Cortex of kidney (tissue), 1 donor: ENCODE data around the gene OR7A5.
"Not testable (repeated sequence)": the region's sequence is repeated elsewhere in the genome, so short reads cannot be mapped to it uniquely, and the experiment has no call there.

Experiments
- DNase-seq: peaks from one replicate; lab custom pipeline; 2025; lab: John Stamatoyannopoulos, UW

The OR7A5 gene

GRCh38 chr19:14835011-14835410 lies at the start of gene OR7A5, which contains the start of gene OR7C1:
TSS of gene OR7A5 (minus strand) at chr19:14835185. CDS start at chr19:14828241, 6,944 bp downstream.
TSS of gene OR7C1 (minus strand) at chr19:14835185. CDS start at chr19:14800136, 35,049 bp downstream.
- DNase-seq, result no peak

- no peak for DNase-seq
Measured at GRCh38 chr19:14871619-14872230, 36.7 kb upstream of the OR7A5 start.

GRCh38 chr19:14868497-14868896 lies 33.5 kb upstream of the OR7A5 start:
- DNase-seq, result no peak

GRCh38 chr19:14848822-14849221 lies 13.8 kb upstream of the OR7A5 start, which contains the start of gene OR7A10:
TSS of gene OR7A10 (minus strand) at chr19:14848922. CDS start at chr19:14841877, 7,045 bp downstream.
- DNase-seq, result no peak

- no peak for DNase-seq
Measured at GRCh38 chr19:14843578-14843977, 8.6 kb upstream of the OR7A5 start.

GRCh38 chr19:14843169-14843568 lies 8.2 kb upstream of the OR7A5 start:
- no peak for DNase-seq

- no peak for DNase-seq
Measured at GRCh38 chr19:14840206-14840605, 5.2 kb upstream of the OR7A5 start.

GRCh38 chr19:14837391-14837790 lies 2.4 kb upstream of the OR7A5 start:
- no peak for DNase-seq

- no peak for DNase-seq
Measured at GRCh38 chr19:14830702-14831101, 4.3 kb downstream of the OR7A5 start.

- no peak for DNase-seq
Measured at GRCh38 chr19:14826006-14826405, 9.0 kb downstream of the OR7A5 start.

- no peak for DNase-seq
Measured at GRCh38 chr19:14821937-14822336, 13.0 kb downstream of the OR7A5 start.

GRCh38 chr19:14818588-14818987 lies 16.4 kb downstream of the OR7A5 start:
- no peak for DNase-seq

GRCh38 chr19:14817052-14817451 lies 17.9 kb downstream of the OR7A5 start:
- no peak for DNase-seq

GRCh38 chr19:14814982-14815652 lies 19.9 kb downstream of the OR7A5 start:
- DNase-seq, result no peak

GRCh38 chr19:14809272-14810057 lies 25.5 kb downstream of the OR7A5 start:
- DNase-seq, result no peak

- DNase-seq, result no peak
Measured at GRCh38 chr19:14804765-14805164, 30.2 kb downstream of the OR7A5 start.

- DNase-seq, result no peak
Measured at GRCh38 chr19:14798760-14799159, 36.2 kb downstream of the OR7A5 start.

GRCh38 chr19:14796021-14796420 lies 39.0 kb downstream of the OR7A5 start:
- no peak for DNase-seq

GRCh38 chr19:14795078-14795721 lies 39.8 kb downstream of the OR7A5 start:
- DNase-seq, result no peak

GRCh38 chr19:14792250-14792649 lies 42.7 kb downstream of the OR7A5 start:
- not testable (repeated sequence) for DNase-seq

- DNase-seq, result no peak
Measured at GRCh38 chr19:14786421-14786851, 48.5 kb downstream of the OR7A5 start.
